H9 (cell line): ENCODE results near the gene MEA1. TPM values are rescaled to one million over a fixed set of nuclear protein-coding genes. Genes with fewer than 3 reads are reported as not detected.

Experiments used
- DNase-seq: peaks from one replicate; pipeline ENCODE4 v3.0.0-alpha.2; 2017
- H2AFZ ChIP-seq: one replicate; pipeline ENCODE4 v1.6.1; 2013; ENCODE audit warnings: mild to moderate bottlenecking, low read length, control low read depth, moderate library complexity
- H2AK5ac ChIP-seq: 2 replicates; pipeline ENCODE4 v1.6.1; 2013; ENCODE audit warnings: low read length, control low read depth, mixed read lengths; ENCODE audit not compliant: insufficient read length
- H2BK120ac ChIP-seq: one replicate; pipeline ENCODE4 v1.6.1; 2013; ENCODE audit warnings: low read depth, mild to moderate bottlenecking, low read length, control low read depth, inconsistent platforms; ENCODE audit not compliant: poor library complexity, severe bottlenecking
- H2BK12ac ChIP-seq: 2 replicates; pipeline ENCODE4 v1.6.1; 2013; ENCODE audit warnings: low read length, control low read depth, mixed read lengths, low read depth; ENCODE audit not compliant: insufficient read length
- H2BK15ac ChIP-seq: 2 replicates; pipeline ENCODE4 v1.6.1; 2013; ENCODE audit warnings: low read depth, low read length, control low read depth
- H2BK20ac ChIP-seq: one replicate; pipeline ENCODE4 v1.6.1; 2013; ENCODE audit warnings: low read depth, mild to moderate bottlenecking, low read length, control low read depth, inconsistent platforms; ENCODE audit not compliant: poor library complexity, severe bottlenecking
- H2BK5ac ChIP-seq: 2 replicates; pipeline ENCODE4 v1.6.1; 2013; ENCODE audit warnings: low read length, control low read depth, mixed read lengths; ENCODE audit not compliant: insufficient read length
- H3K14ac ChIP-seq: 2 replicates; pipeline ENCODE4 v1.6.1; 2013; ENCODE audit warnings: low read length, control low read depth; ENCODE audit not compliant: insufficient read depth
- H3K18ac ChIP-seq: 2 replicates; pipeline ENCODE4 v1.6.1; 2013; ENCODE audit warnings: low read depth, mild to moderate bottlenecking, mixed read lengths, low read length, control low read depth; ENCODE audit not compliant: insufficient read length
- H3K23ac ChIP-seq: 2 replicates; pipeline ENCODE4 v1.6.1; 2013; ENCODE audit warnings: low read length, control low read depth, mixed read lengths, low read depth; ENCODE audit not compliant: insufficient read length
- H3K23me2 ChIP-seq: 2 replicates; pipeline ENCODE4 v1.6.1; 2013; ENCODE audit warnings: low read depth, mild to moderate bottlenecking, mixed read lengths, low read length, control low read depth; ENCODE audit not compliant: insufficient read length, poor library complexity, severe bottlenecking
- H3K27ac ChIP-seq: 2 replicates; pipeline ENCODE4 v1.5.1; 2013; ENCODE audit warnings: low read length, control low read depth, mixed read lengths, low read depth; ENCODE audit not compliant: insufficient read length
- H3K27me3 ChIP-seq: 2 replicates; pipeline ENCODE4 v1.6.1; 2013; ENCODE audit warnings: low read length, control low read depth, inconsistent platforms; ENCODE audit not compliant: insufficient read depth
- H3K4ac ChIP-seq: 2 replicates; pipeline ENCODE4 v1.6.1; 2013; ENCODE audit warnings: low read depth, mild to moderate bottlenecking, control low read depth, inconsistent platforms, low read length, moderate library complexity
- H3K4me1 ChIP-seq: 2 replicates; pipeline ENCODE4 v1.6.1; 2013; ENCODE audit warnings: low read length, control low read depth, inconsistent platforms; ENCODE audit not compliant: insufficient read depth
- H3K4me2 ChIP-seq: 2 replicates; pipeline ENCODE4 v1.6.1; 2013; ENCODE audit warnings: low read length, control low read depth, mixed read lengths; ENCODE audit not compliant: insufficient read length, insufficient read depth
- H3K56ac ChIP-seq: 2 replicates; pipeline ENCODE4 v1.6.1; 2013; ENCODE audit warnings: low read depth, mild to moderate bottlenecking, mixed read lengths, low read length, control low read depth; ENCODE audit not compliant: insufficient read length
- H3K79me1 ChIP-seq: 2 replicates; pipeline ENCODE4 v1.6.1; 2013; ENCODE audit warnings: low read depth, mild to moderate bottlenecking, moderate library complexity, low read length, control low read depth, inconsistent platforms; ENCODE audit not compliant: insufficient read depth, poor library complexity, severe bottlenecking
- H3K79me2 ChIP-seq: 2 replicates; pipeline ENCODE4 v1.6.1; 2013; ENCODE audit warnings: low read length, control low read depth, inconsistent platforms; ENCODE audit not compliant: insufficient read depth
- H3K9ac ChIP-seq: 2 replicates; pipeline ENCODE4 v1.6.1; 2013; ENCODE audit warnings: low read length, control low read depth, mixed read lengths; ENCODE audit not compliant: insufficient read length; ENCODE audit errors: extremely low read depth
- H3K9me3 ChIP-seq: one replicate; pipeline ENCODE4 v1.6.1; 2013; ENCODE audit warnings: low read depth, low read length, inconsistent platforms; ENCODE audit not compliant: control insufficient read depth
- H3T11ph ChIP-seq: one replicate; pipeline ENCODE4 v1.6.1; 2013; ENCODE audit warnings: mild to moderate bottlenecking, low read length, control low read depth, inconsistent platforms
- H4K20me1 ChIP-seq: one replicate; pipeline ENCODE4 v1.6.1; 2013; ENCODE audit not compliant: control insufficient read depth, insufficient read length, insufficient read depth
- H4K5ac ChIP-seq: 2 replicates; pipeline ENCODE4 v1.6.1; 2013; ENCODE audit warnings: low read depth, mild to moderate bottlenecking, mixed read lengths, low read length, control low read depth; ENCODE audit not compliant: insufficient read length
- H4K8ac ChIP-seq: replicated peaks from 2 replicates; pipeline ENCODE4 v1.6.1; 2013; ENCODE audit warnings: low read length, control low read depth, mixed read lengths, low read depth; ENCODE audit not compliant: insufficient read length
- H4K91ac ChIP-seq: 2 replicates; pipeline ENCODE4 v1.6.1; 2013; ENCODE audit warnings: low read depth, mild to moderate bottlenecking, moderate library complexity, mixed read lengths, low read length, control low read depth; ENCODE audit not compliant: insufficient read length
- H3K27ac Mint-ChIP-seq, 3 experiments: 2 replicates in 2 of 3; 3 replicates in 1 of 3; pipeline ENCODE4 v1.8.0; 2020 to 2021; ENCODE audit warnings: mixed read lengths in 3 of 3, mild to moderate bottlenecking in 1 of 3, moderate library complexity in 1 of 3
- H3K27me3 Mint-ChIP-seq: 2 replicates; pipeline ENCODE4 v1.8.0; 2021; ENCODE audit warnings: low read depth, mild to moderate bottlenecking, moderate library complexity, mixed read lengths
- H3K36me3 Mint-ChIP-seq, 3 experiments: 2 replicates in 2 of 3; 3 replicates in 1 of 3; pipeline ENCODE4 v1.8.0; 2020 to 2021; ENCODE audit warnings: low read depth in 3 of 3, mixed read lengths in 3 of 3; ENCODE audit not compliant: insufficient read depth in 1 of 3
- H3K4me1 Mint-ChIP-seq, 2 experiments: 2 replicates each; pipeline ENCODE4 v1.8.0; 2020; ENCODE audit warnings: mixed read lengths in 2 of 2
- H3K4me3 Mint-ChIP-seq, 2 experiments: 2 replicates in 1 of 2; 3 replicates in 1 of 2; pipeline ENCODE4 v1.8.0; 2020 to 2021; ENCODE audit warnings: mild to moderate bottlenecking in 2 of 2, mixed read lengths in 2 of 2, moderate library complexity in 1 of 2
- H3K9me3 Mint-ChIP-seq, 2 experiments: 2 replicates in 1 of 2; 3 replicates in 1 of 2; pipeline ENCODE4 v1.8.0; 2020; ENCODE audit warnings: mild to moderate bottlenecking in 2 of 2, mixed read lengths in 2 of 2, moderate library complexity in 1 of 2
- WGBS: extraction: QIAGEN DNeasy Blood & Tissue Kit; methylation state at CpG from one replicate; pipeline ENCODE4 v1.1.7; 2013; ENCODE audit warnings: missing lambda C conversion rate, low lambda C conversion rate, mixed read lengths; ENCODE audit not compliant: insufficient read length; ENCODE audit errors: extremely low coverage; 5-methylcytosine and 5-hydroxymethylcytosine counted together
- total RNA-seq: library from RNA; stranded (reverse); gene quantifications from 2 replicates; pipeline ENCODE4 v1.2.1, GENCODE V29; 2021
- TF ChIP-seq, protein P1 (sequence below): fragments of 200-600 bp; sonication (generic); conservative IDR thresholded peaks from 3 replicates; pipeline ENCODE4 v1.8.0; 2021; ENCODE audit warnings: antibody characterized with exemption, mild to moderate bottlenecking

The MEA1 gene
- total RNA-seq, 1 experiment from 2014 or later, result 113 TPM

DNA sequence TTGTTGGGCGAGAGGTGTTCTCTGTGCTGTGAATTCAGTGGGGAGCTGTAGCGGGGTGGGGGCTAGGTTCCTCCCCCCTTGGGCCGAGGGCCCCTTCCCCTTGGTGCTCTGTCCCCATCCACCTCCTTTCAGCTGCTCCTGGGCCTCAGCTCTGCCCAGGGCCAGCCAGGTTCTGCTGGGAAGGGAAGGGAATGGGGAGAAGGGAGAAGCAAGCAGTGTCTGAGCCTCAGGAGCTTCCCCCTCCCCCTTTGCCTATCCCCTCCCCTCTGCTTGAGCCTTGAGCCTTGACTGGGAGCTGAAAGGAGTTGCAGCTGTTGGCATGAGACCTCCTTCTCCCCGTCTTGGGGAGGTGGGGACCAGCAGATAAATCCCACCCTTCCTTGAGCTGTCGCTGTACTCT, 7.1 kb upstream of the MEA1 start:
- Histone ChIP-seq H3K79me2 (0 out of 2 replicates have a peak, but pooled peaks cover 2% of the 10 kb centered on the region), H4K91ac (no peak overlapping the region), H2BK5ac (no peak overlapping the region), H3K23me2 (peaks cover 7% of the 10 kb centered on the region), H3K79me1 (peaks cover 7% of the 10 kb centered on the region), H3K4me2 (peak overlapping the region; percentile 75), H2AFZ (no peak overlapping the region), H3K27me3 (no peaks in the 10 kb centered on the region), H3K14ac (no peak overlapping the region), H3K56ac (no peak overlapping the region), H3K9me3 (no peaks in the 10 kb centered on the region), H3K4me1 (no peaks in the 10 kb centered on the region), H3T11ph (no peak overlapping the region), H2BK20ac (no peak overlapping the region), H2BK15ac (no peak overlapping the region), H3K4ac (no peak overlapping the region), H3K18ac (no peak overlapping the region), H2AK5ac (no peak overlapping the region), H2BK120ac (no peak overlapping the region), H4K5ac (no peak overlapping the region), H2BK12ac (no peak overlapping the region), H4K8ac (no peak overlapping the region), H4K20me1 (no peaks in the 10 kb centered on the region), H3K23ac (no peak overlapping the region), H3K9ac (no peak overlapping the region), H3K27ac (peak overlapping the region; percentile 8)
- Mint-ChIP-seq H3K36me3 (peaks cover 30 to 58% (median 57%) of the 10 kb centered on the region in 3 experiments), H3K4me1 (peaks cover 6 to 20% of the 10 kb centered on the region in 2 experiments), H3K9me3 (no peaks in the 10 kb centered on the region), H3K27me3 (no peaks in the 10 kb centered on the region), H3K4me3 (peak overlapping the region; percentile 84 to 98), H3K27ac (peak overlapping the region; percentile 61 to 80 (median 78); a peak in 5 of 7 replicates)
- TF ChIP-seq, protein P1, sequence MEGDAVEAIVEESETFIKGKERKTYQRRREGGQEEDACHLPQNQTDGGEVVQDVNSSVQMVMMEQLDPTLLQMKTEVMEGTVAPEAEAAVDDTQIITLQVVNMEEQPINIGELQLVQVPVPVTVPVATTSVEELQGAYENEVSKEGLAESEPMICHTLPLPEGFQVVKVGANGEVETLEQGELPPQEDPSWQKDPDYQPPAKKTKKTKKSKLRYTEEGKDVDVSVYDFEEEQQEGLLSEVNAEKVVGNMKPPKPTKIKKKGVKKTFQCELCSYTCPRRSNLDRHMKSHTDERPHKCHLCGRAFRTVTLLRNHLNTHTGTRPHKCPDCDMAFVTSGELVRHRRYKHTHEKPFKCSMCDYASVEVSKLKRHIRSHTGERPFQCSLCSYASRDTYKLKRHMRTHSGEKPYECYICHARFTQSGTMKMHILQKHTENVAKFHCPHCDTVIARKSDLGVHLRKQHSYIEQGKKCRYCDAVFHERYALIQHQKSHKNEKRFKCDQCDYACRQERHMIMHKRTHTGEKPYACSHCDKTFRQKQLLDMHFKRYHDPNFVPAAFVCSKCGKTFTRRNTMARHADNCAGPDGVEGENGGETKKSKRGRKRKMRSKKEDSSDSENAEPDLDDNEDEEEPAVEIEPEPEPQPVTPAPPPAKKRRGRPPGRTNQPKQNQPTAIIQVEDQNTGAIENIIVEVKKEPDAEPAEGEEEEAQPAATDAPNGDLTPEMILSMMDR, result no peak
- no CpG with 5 or more reads among the region's 5 CpGs for WGBS
- DNase-seq, result peak; percentile 78
